Astrocyte of the spinal cord (primary cell): ENCODE measurements around the gene GABRD.

ENCODE experiments used
- DNase-seq: peaks from one replicate; pipeline ENCODE4 v3.0.0; 2011; ENCODE audit warnings: low read depth, low spot score
- H3K4me3 ChIP-seq: 2 replicates; pipeline ENCODE4 v1.5.1; 2011; ENCODE audit warnings: low read depth, mild to moderate bottlenecking, low read length, moderate library complexity
- CTCF ChIP-seq: IDR thresholded peaks from 2 replicates; pipeline ENCODE4 v1.5.1; 2012; ENCODE audit warnings: low read depth, mild to moderate bottlenecking, low read length, inconsistent platforms
- in situ Hi-C: cut with HindIII; loops from 2 replicates; pipeline ENCODE4 v1.10.0; 2017; ENCODE audit warnings: low sequenced_read_pairs

The GABRD gene

GRCh38 chr1:2043886-2044285 lies 24.7 kb downstream of the GABRD start:
- H3K4me3 ChIP-seq: no peak overlapping the region
- in situ Hi-C loops: no loop called here
- DNase-seq: no peak
- no peak for TF ChIP-seq CTCF

GRCh38 chr1:2044510-2045319 lies 25.6 kb downstream of the GABRD start:
- no peak overlapping the region for H3K4me3 ChIP-seq
- in situ Hi-C loops: no loop called here
- TF ChIP-seq CTCF: peak; percentile 70
- DNase-seq: peak; percentile 17

- TF ChIP-seq CTCF: no peak
- no peak for DNase-seq
- in situ Hi-C loops: no loop called here
- no peak overlapping the region for H3K4me3 ChIP-seq
These were observed 26.5 kb downstream of the GABRD start for GRCh38 chr1:2045468-2046173.

GRCh38 chr1:2046174-2046917 lies 27.2 kb downstream of the GABRD start:
- no peak for DNase-seq
- TF ChIP-seq CTCF: peak; percentile 75
- in situ Hi-C loops: no loop called here
- no peak overlapping the region for H3K4me3 ChIP-seq

GRCh38 chr1:2046953-2047748 lies 28.0 kb downstream of the GABRD start:
- in situ Hi-C loops: no loop called here
- no peak for DNase-seq
- no peak overlapping the region for H3K4me3 ChIP-seq
- TF ChIP-seq CTCF: no peak
